Uterus (tissue), 4 donors: ENCODE results near the gene CNTFR. TPM values are rescaled to one million over a fixed set of nuclear protein-coding genes. Genes with fewer than 3 reads are reported as not detected.

Source experiments
- DNase-seq, 2 donors: peaks; one replicate each; pipeline ENCODE4 v3.0.0-alpha.2; 2019 to 2020
- H3K27ac ChIP-seq, 2 donors: fragments of 200-600 bp; sonication (generic); 1 replicate in 1 of 2; 2 replicates in 1 of 2; pipeline ENCODE4 v1.5.1; 2016 to 2018
- H3K27me3 ChIP-seq, 2 donors: fragments of 200-600 bp; sonication (generic); one replicate each; pipeline ENCODE4 v1.5.1; 2018 to 2019; ENCODE audit warnings: control low read depth in 1 of 2
- H3K36me3 ChIP-seq, 2 donors: fragments of 200-600 bp; sonication (generic); one replicate each; pipeline ENCODE4 v1.5.1; 2019; ENCODE audit warnings: control low read depth in 1 of 2
- H3K4me1 ChIP-seq, 2 donors: fragments of 200-600 bp; sonication (generic); one replicate each; pipeline ENCODE4 v1.5.1; 2018 to 2019; ENCODE audit warnings: control low read depth in 1 of 2
- H3K4me3 ChIP-seq, 2 donors: fragments of 200-600 bp; sonication (generic); 1 replicate in 1 of 2; 2 replicates in 1 of 2; pipeline ENCODE4 v1.5.1; 2018 to 2019; ENCODE audit warnings: mild to moderate bottlenecking in 1 of 2
- H3K9me3 ChIP-seq, 2 donors: fragments of 200-600 bp; sonication (generic); one replicate each; pipeline ENCODE4 v1.5.1; 2019; ENCODE audit warnings: control low read depth in 1 of 2
- POLR2A ChIP-seq, 2 donors: fragments of 450-650 bp; IDR thresholded peaks; one replicate each; pipeline ENCODE4 v1.6.1; 2016; ENCODE audit warnings: antibody characterized with exemption in 2 of 2, mild to moderate bottlenecking in 1 of 2, moderate library complexity in 1 of 2
- intact Hi-C: fragments of 100-400 bp; cut with DNase I; formaldehyde crosslinking; loops from one replicate; pipeline ENCODE4 v1.15.1; 2023; ENCODE audit warnings: low total_unique reads
- total RNA-seq, 4 donors: library from RNA; depleted of rRNA in 3 of 4; stranded (reverse); fragments of >200 nt in 3 of 4; gene quantifications; one replicate each; pipeline versions ENCODE4 v1.1.0 to v1.2.4, GENCODE V29; 2014 to 2023
- TF ChIP-seq, protein P1 (sequence below), 4 experiments: fragments of 200-600 bp in 2 of 4; fragments of 450-650 bp in 2 of 4; sonication (generic) in 2 of 4; IDR thresholded peaks; one replicate each; pipeline ENCODE4 v1.5.1; 2016 to 2019; ENCODE audit warnings: antibody characterized with exemption in 4 of 4, mild to moderate bottlenecking in 2 of 4, moderate library complexity in 1 of 4
- donor health status: DM: yes; HTN: yes; CAD: no.

The CNTFR gene
- total RNA-seq, 4 donors from 2014 or later, result 0.59 to 14.7 (median 6.6) TPM; not detected in 1

DNA sequence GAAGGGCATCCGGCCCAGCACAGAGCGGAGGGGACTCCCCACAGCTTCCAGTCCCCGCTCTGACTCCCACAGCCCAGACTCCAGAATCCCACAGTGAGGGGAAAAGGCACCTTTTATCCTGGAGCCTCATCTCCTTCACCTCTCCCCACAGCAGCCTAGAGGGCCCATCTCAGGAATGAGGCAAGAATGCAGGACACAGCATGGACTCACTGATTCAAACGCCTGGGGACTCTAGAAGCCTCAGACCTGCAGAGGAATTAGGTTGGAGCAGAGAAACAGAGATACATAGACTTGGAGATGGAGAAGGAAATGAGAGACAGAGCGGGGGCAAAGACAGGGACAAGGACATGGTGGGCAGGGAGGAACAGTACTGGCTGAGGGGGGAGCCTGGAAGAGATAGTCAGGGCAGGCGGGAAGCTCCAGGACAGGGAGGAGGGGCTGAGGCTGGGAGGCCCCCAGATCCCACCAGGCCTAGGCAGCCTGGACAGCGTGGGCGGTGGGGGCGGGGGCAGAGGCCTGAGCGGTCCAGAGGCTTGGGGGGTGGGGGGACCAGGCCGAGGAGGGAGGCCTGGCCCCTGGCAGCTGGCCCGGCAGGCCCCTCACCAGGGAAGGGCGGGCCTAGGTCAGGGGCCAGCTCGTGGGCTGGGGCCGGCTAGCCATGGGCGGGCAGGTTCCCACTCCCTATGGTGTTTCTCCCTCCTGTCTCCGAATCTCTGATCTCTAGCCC, 15.8 kb downstream of the CNTFR start:
- no peaks in the 10 kb centered on the region for H3K36me3 ChIP-seq
- no peak overlapping the region for H3K27ac ChIP-seq
- no peak for TF ChIP-seq POLR2A (IDR thresholded peaks at IDR 0.05)
- TF ChIP-seq, protein P1, sequence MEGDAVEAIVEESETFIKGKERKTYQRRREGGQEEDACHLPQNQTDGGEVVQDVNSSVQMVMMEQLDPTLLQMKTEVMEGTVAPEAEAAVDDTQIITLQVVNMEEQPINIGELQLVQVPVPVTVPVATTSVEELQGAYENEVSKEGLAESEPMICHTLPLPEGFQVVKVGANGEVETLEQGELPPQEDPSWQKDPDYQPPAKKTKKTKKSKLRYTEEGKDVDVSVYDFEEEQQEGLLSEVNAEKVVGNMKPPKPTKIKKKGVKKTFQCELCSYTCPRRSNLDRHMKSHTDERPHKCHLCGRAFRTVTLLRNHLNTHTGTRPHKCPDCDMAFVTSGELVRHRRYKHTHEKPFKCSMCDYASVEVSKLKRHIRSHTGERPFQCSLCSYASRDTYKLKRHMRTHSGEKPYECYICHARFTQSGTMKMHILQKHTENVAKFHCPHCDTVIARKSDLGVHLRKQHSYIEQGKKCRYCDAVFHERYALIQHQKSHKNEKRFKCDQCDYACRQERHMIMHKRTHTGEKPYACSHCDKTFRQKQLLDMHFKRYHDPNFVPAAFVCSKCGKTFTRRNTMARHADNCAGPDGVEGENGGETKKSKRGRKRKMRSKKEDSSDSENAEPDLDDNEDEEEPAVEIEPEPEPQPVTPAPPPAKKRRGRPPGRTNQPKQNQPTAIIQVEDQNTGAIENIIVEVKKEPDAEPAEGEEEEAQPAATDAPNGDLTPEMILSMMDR (IDR thresholded peaks at IDR 0.05), result no peak
- no peak for DNase-seq
- no peaks in the 10 kb centered on the region for H3K9me3 ChIP-seq
- H3K27me3 ChIP-seq, result no peaks in the 10 kb centered on the region
- H3K4me3 ChIP-seq, result no peak overlapping the region
- intact Hi-C loops, result no loop called here
- H3K4me1 ChIP-seq, result peaks cover 0 to 9% of the 10 kb centered on the region in 2 donors

DNA sequence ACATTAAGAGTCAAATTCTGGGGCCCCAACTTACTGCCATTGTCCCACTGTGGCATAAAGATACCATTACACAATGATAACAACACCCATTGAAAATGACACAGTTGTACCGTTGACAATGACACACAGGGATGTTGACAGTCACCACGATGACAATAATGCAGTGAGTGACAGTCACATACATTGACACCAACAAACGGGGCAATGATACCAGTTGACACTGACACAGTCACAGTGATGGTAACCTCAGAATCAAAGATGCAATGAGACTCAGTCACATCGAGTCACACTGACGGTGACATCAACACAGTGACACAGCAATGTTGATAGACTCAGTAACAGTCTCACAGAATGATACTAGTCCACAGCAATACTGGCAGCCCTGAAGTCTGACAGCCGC, 16.9 kb downstream of the CNTFR start:
- Histone ChIP-seq H3K4me3 (no peak overlapping the region), H3K27me3 (no peaks in the 10 kb centered on the region), H3K27ac (no peak overlapping the region), H3K9me3 (no peaks in the 10 kb centered on the region), H3K4me1 (peaks cover 0 to 1% of the 10 kb centered on the region in 2 donors), H3K36me3 (no peaks in the 10 kb centered on the region)
- DNase-seq, result no peak
- TF ChIP-seq, protein P1 (IDR thresholded peaks at IDR 0.05), result no peak
- no peak for TF ChIP-seq POLR2A (IDR thresholded peaks at IDR 0.05)
- intact Hi-C loops, result no loop called here

DNA sequence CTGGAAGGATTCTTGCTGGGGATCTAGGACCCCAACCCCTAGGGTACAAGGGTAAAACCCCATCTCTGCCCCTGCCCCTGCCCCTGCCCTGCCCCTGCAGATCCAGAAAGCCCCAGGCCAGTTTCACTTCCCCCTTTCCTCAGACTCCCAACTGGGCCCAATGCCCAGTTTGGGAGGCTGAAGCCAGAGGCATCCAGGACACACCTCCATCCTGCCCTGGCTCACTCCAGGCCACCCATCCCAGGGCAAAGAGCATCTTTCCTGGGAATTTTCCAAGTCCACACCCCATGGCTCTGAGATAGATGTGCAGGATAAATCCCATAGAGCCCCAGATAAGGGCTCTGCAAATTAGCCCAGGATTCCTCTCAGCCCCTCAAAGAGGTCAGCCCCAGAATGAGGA, 17.4 kb downstream of the CNTFR start:
- Histone ChIP-seq H3K4me1 (no peaks in the 10 kb centered on the region), H3K36me3 (no peaks in the 10 kb centered on the region), H3K4me3 (no peak overlapping the region), H3K9me3 (no peaks in the 10 kb centered on the region), H3K27me3 (no peaks in the 10 kb centered on the region), H3K27ac (no peak overlapping the region)
- TF ChIP-seq, protein P1 (IDR thresholded peaks at IDR 0.05), result no peak
- no peak for TF ChIP-seq POLR2A (IDR thresholded peaks at IDR 0.05)
- DNase-seq, result no peak
- intact Hi-C loops, result no loop called here

- no peak overlapping the region for H3K27ac ChIP-seq
- peak in 1 of 2 donors; percentile 61 for DNase-seq
- H3K27me3 ChIP-seq, result no peaks in the 10 kb centered on the region
- TF ChIP-seq, protein P1 (IDR thresholded peaks at IDR 0.05), result no peak
- TF ChIP-seq POLR2A (IDR thresholded peaks at IDR 0.05), result no peak
- H3K4me3 ChIP-seq, result no peak overlapping the region
- intact Hi-C loops, result no loop called here
- no peaks in the 10 kb centered on the region for H3K9me3 ChIP-seq
- H3K4me1 ChIP-seq, result no peaks in the 10 kb centered on the region
- no peaks in the 10 kb centered on the region for H3K36me3 ChIP-seq
These were observed 18.1 kb downstream of the CNTFR start for GRCh38 chr9:34571481-34571810.

- Histone ChIP-seq H3K36me3 (no peaks in the 10 kb centered on the region), H3K4me3 (no peak overlapping the region), H3K27me3 (no peaks in the 10 kb centered on the region), H3K4me1 (no peaks in the 10 kb centered on the region), H3K27ac (no peak overlapping the region), H3K9me3 (no peaks in the 10 kb centered on the region)
- intact Hi-C loops, result no loop called here
- DNase-seq, result no peak
- TF ChIP-seq, protein P1 (IDR thresholded peaks at IDR 0.05), result no peak
- TF ChIP-seq POLR2A (IDR thresholded peaks at IDR 0.05), result no peak
These were observed 18.6 kb downstream of the CNTFR start for GRCh38 chr9:34570809-34571480.
